Epidermal melanocyte (primary cell): ENCODE results near the gene SETX.
A peak's percentile ranks its signal among the peaks of the same experiment; 100 is the strongest.

Source experiments
- DNase-seq: peaks from one replicate; pipeline ENCODE4 v3.0.0; 2011; ENCODE audit warnings: low spot score; ENCODE audit not compliant: insufficient read length

The SETX gene

GRCh38 chr9:132357764-132358163 lies 3.0 kb upstream of the SETX start:
- DNase-seq, result no peak

- DNase-seq, result no peak
Measured at GRCh38 chr9:132356324-132356924, 1.6 kb upstream of the SETX start.

GRCh38 chr9:132351404-132352045 lies 3.3 kb downstream of the SETX start:
- no peak for DNase-seq

GRCh38 chr9:132350861-132351315 lies 3.9 kb downstream of the SETX start:
- DNase-seq, result no peak

GRCh38 chr9:132348676-132349075 lies 6.1 kb downstream of the SETX start:
- no peak for DNase-seq

- DNase-seq, result no peak
Measured at GRCh38 chr9:132346177-132346576, 8.6 kb downstream of the SETX start.

- peak; percentile 60 for DNase-seq
Measured at GRCh38 chr9:132341177-132341840, 13.5 kb downstream of the SETX start.

GRCh38 chr9:132334364-132334763 lies 20.4 kb downstream of the SETX start:
- DNase-seq, result no peak

GRCh38 chr9:132333556-132333955 lies 21.2 kb downstream of the SETX start:
- no peak for DNase-seq

- DNase-seq, result no peak
Measured at GRCh38 chr9:132328580-132328979, 26.2 kb downstream of the SETX start.

- DNase-seq, result no peak
Measured at GRCh38 chr9:132327537-132327936, 27.2 kb downstream of the SETX start.

GRCh38 chr9:132324425-132324824 lies 30.4 kb downstream of the SETX start:
- DNase-seq, result no peak

- no peak for DNase-seq
Measured at GRCh38 chr9:132319421-132320110, 35.2 kb downstream of the SETX start.

GRCh38 chr9:132312873-132313272 lies 41.9 kb downstream of the SETX start:
- DNase-seq, result no peak

- DNase-seq, result no peak
Measured at GRCh38 chr9:132312426-132312825, 42.4 kb downstream of the SETX start.

- no peak for DNase-seq
Measured at GRCh38 chr9:132311978-132312377, 42.8 kb downstream of the SETX start.

GRCh38 chr9:132309056-132309455 lies 45.7 kb downstream of the SETX start:
- DNase-seq, result no peak

- no peak for DNase-seq
Measured at GRCh38 chr9:132301521-132301920, 53.3 kb downstream of the SETX start.

- no peak for DNase-seq
Measured at GRCh38 chr9:132299221-132299620, 55.6 kb downstream of the SETX start.

GRCh38 chr9:132295181-132295580 lies 59.6 kb downstream of the SETX start:
- DNase-seq, result no peak

- no peak for DNase-seq
Measured at GRCh38 chr9:132293145-132293721, 61.6 kb downstream of the SETX start.

- no peak for DNase-seq
Measured at GRCh38 chr9:132288966-132289365, 65.8 kb downstream of the SETX start.
